Sigmoid colon (tissue), 7 donors: ENCODE measurements around the gene TPBGL. TPM values are rescaled to one million over a fixed set of nuclear protein-coding genes. Genes with fewer than 3 reads are reported as not detected.

ENCODE experiments used
- DNase-seq: peaks from one replicate; pipeline ENCODE4 v3.0.0-alpha.2; 2019
- H3K27ac ChIP-seq, 4 donors: fragments of 200-600 bp; sonication (generic); one replicate each; pipeline ENCODE4 v1.5.1; 2016 to 2019; ENCODE audit warnings: mild to moderate bottlenecking in 1 of 4
- H3K27me3 ChIP-seq, 3 donors: fragments of 200-600 bp; sonication (generic); one replicate each; pipeline ENCODE4 v1.5.1; 2019; ENCODE audit warnings: mild to moderate bottlenecking in 1 of 3
- H3K36me3 ChIP-seq, 4 donors: fragments of 200-600 bp; sonication (generic); one replicate each; pipeline ENCODE4 v1.5.1; 2016 to 2019
- H3K4me1 ChIP-seq, 4 donors: fragments of 200-600 bp; sonication (generic); one replicate each; pipeline ENCODE4 v1.5.1; 2017 to 2019
- H3K4me3 ChIP-seq, 4 donors: fragments of 200-600 bp; sonication (generic); one replicate each; pipeline ENCODE4 v1.5.1; 2017 to 2019; ENCODE audit warnings: mild to moderate bottlenecking in 2 of 4, moderate library complexity in 1 of 4
- H3K9me3 ChIP-seq, 4 donors: fragments of 200-600 bp in 3 of 4; sonication (generic) in 3 of 4; one replicate each; pipeline versions ENCODE4 v1.5.1 to v1.6.1; 2013 to 2019
- EP300 ChIP-seq, 4 donors: sonication (generic); formaldehyde crosslinking; IDR thresholded peaks; one replicate each; pipeline ENCODE4 v1.6.1; 2017; ENCODE audit warnings: antibody characterized with exemption in 4 of 4
- POLR2A ChIP-seq, 2 donors: fragments of 450-650 bp; IDR thresholded peaks; one replicate each; pipeline ENCODE4 v1.6.1; 2016; ENCODE audit warnings: antibody characterized with exemption in 2 of 2, mild to moderate bottlenecking in 2 of 2, moderate library complexity in 2 of 2
- POLR2AphosphoS5 ChIP-seq, 4 donors: sonication (generic); formaldehyde crosslinking; IDR thresholded peaks; one replicate each; pipeline ENCODE4 v1.6.1; 2017; ENCODE audit warnings: antibody characterized with exemption in 4 of 4
- WGBS, 2 donors: extraction: QIAGEN DNeasy Blood & Tissue Kit; methylation state at CpG; one replicate each; pipeline ENCODE4 v1.1.7; 2013; 5-methylcytosine and 5-hydroxymethylcytosine counted together
- intact Hi-C: fragments of 100-400 bp; cut with DNase I; formaldehyde crosslinking; loops from one replicate; pipeline ENCODE4 v1.15.1; 2023
- polyA plus RNA-seq, 3 donors: library from polyadenylated mRNA; stranded (reverse); fragments of 200-250 nt; gene quantifications; one replicate each; pipeline ENCODE4 v1.2.3, GENCODE V29; 2013
- total RNA-seq, 4 donors: library from RNA; depleted of rRNA; stranded (reverse); fragments of >200 nt; gene quantifications; one replicate each; pipeline ENCODE4 v1.1.0, GENCODE V29; 2016
- TF ChIP-seq, protein P1 (sequence below), 4 experiments: fragments of 450-650 bp in 3 of 4; fragments of 200-600 bp in 1 of 4; IDR thresholded peaks; one replicate each; pipeline ENCODE4 v1.5.1; 2016 to 2019; ENCODE audit warnings: antibody characterized with exemption in 4 of 4, mild to moderate bottlenecking in 3 of 4, moderate library complexity in 2 of 4
- donor health status: healthy with polysubstance abuse.
- donor health status: Bipolar disorder and iron deficiency.
- donor health status: healthy.

The TPBGL gene
- total and polyA plus RNA-seq, 7 donors, result 0.28 to 0.68 (median 0.34) TPM; not detected in 3

DNA sequence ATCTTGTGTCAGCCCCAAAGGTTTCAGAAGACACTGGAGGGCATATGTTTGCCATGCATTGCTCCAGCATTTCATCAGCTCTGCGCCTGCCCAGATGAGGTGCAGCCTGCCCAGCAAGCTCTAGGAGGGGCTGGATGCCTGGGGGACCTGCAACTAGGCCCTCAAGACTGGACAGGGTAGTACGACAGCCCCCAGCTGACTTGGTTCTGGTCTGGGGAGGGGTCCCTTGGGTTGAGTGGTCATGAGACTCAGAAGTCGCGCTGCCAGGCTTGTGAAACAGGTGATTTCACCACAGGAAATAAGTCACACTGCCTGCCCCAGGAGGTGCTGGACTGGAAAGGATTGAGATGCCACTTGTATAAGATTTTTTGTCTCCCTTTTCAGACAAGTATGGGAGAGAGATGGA, 23.4 kb downstream of the TPBGL start:
- Histone ChIP-seq H3K4me3 (no peak overlapping the region), H3K36me3 (peaks cover 0 to 38% (median 4%) of the 10 kb centered on the region in 4 donors), H3K4me1 (peaks cover 0 to 8% (median 3%) of the 10 kb centered on the region in 4 donors), H3K27me3 (no peaks in the 10 kb centered on the region), H3K9me3 (no peaks in the 10 kb centered on the region), H3K27ac (peak overlapping the region in 1 of 4 donors; percentile 18)
- no peak for TF ChIP-seq EP300 (IDR thresholded peaks at IDR 0.05)
- TF ChIP-seq POLR2AphosphoS5 (IDR thresholded peaks at IDR 0.05), result peak in 1 of 4 donors; percentile 5
- intact Hi-C loops, result no loop called here
- DNase-seq, result peak; percentile 70
- WGBS, 2 donors, result 59 to 74% methylated on average over 4 of the region's 4 CpGs

DNA sequence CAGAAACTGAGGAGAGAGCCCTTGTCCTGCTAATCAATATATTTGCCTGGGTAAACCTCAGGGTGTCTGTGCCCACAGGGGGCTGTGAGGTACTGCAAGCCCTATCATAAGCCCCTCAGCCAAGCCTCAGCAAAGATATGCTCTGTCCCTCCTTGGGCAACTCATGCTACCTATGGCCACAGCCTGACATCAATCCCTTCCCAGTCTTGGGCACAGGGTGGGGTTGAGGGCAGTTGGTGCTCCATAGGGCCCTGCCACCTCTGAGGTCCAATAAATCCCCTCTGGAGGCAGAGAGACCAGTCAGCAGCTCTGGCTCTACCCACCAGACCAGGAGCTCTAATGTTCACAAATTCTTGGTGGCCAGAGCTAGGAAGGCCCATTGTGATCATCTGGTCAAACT, 23.8 kb downstream of the TPBGL start:
- intact Hi-C loops, result no loop called here
- no peaks in the 10 kb centered on the region for H3K27me3 ChIP-seq
- H3K4me3 ChIP-seq, result no peak overlapping the region
- DNase-seq, result peak; percentile 57
- TF ChIP-seq, protein P1, sequence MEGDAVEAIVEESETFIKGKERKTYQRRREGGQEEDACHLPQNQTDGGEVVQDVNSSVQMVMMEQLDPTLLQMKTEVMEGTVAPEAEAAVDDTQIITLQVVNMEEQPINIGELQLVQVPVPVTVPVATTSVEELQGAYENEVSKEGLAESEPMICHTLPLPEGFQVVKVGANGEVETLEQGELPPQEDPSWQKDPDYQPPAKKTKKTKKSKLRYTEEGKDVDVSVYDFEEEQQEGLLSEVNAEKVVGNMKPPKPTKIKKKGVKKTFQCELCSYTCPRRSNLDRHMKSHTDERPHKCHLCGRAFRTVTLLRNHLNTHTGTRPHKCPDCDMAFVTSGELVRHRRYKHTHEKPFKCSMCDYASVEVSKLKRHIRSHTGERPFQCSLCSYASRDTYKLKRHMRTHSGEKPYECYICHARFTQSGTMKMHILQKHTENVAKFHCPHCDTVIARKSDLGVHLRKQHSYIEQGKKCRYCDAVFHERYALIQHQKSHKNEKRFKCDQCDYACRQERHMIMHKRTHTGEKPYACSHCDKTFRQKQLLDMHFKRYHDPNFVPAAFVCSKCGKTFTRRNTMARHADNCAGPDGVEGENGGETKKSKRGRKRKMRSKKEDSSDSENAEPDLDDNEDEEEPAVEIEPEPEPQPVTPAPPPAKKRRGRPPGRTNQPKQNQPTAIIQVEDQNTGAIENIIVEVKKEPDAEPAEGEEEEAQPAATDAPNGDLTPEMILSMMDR (IDR thresholded peaks at IDR 0.05), result no peak
- TF ChIP-seq EP300 (IDR thresholded peaks at IDR 0.05) (no peak), POLR2A (IDR thresholded peaks at IDR 0.05) (no peak), POLR2AphosphoS5 (IDR thresholded peaks at IDR 0.05) (no peak)
- H3K9me3 ChIP-seq, result no peaks in the 10 kb centered on the region
- peaks cover 0 to 8% (median 3%) of the 10 kb centered on the region in 4 donors for H3K4me1 ChIP-seq
- peaks cover 0 to 42% (median 4%) of the 10 kb centered on the region in 4 donors for H3K36me3 ChIP-seq
- peak overlapping the region in 1 of 4 donors; percentile 18 for H3K27ac ChIP-seq

DNA sequence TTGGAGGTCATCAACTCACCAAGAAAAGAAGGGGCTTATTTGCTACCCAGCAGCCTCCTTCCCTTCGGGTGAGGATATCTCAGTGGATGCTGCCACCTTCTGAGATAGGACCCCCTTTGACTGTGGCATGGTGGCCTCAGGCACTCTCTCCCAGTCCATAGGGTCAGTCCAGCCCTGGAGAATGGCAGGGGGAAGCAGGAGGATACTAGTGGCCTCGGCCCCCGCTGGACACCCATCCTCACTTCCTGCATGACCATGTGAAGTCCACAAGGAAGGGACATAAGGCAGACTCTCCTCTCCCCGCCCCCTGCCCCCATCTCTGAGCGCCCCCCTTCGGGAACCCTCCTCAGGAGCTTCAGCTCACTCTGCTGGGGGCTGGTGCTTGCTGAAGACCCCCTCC, 24.4 kb downstream of the TPBGL start:
- peak; percentile 58 for DNase-seq
- H3K27ac ChIP-seq, result peak overlapping the region in 1 of 4 donors; percentile 18
- 86 to 92% methylated on average over 6 of the region's 6 CpGs for WGBS, 2 donors
- no peaks in the 10 kb centered on the region for H3K27me3 ChIP-seq
- H3K9me3 ChIP-seq, result no peaks in the 10 kb centered on the region
- intact Hi-C loops, result no loop called here
- no peak overlapping the region for H3K4me3 ChIP-seq
- H3K36me3 ChIP-seq, result peaks cover 0 to 48% (median 4%) of the 10 kb centered on the region in 4 donors
- TF ChIP-seq, protein P1 (IDR thresholded peaks at IDR 0.05), result no peak
- TF ChIP-seq EP300 (IDR thresholded peaks at IDR 0.05) (no peak), POLR2A (IDR thresholded peaks at IDR 0.05) (no peak)
- peaks cover 0 to 8% (median 3%) of the 10 kb centered on the region in 4 donors for H3K4me1 ChIP-seq

DNA sequence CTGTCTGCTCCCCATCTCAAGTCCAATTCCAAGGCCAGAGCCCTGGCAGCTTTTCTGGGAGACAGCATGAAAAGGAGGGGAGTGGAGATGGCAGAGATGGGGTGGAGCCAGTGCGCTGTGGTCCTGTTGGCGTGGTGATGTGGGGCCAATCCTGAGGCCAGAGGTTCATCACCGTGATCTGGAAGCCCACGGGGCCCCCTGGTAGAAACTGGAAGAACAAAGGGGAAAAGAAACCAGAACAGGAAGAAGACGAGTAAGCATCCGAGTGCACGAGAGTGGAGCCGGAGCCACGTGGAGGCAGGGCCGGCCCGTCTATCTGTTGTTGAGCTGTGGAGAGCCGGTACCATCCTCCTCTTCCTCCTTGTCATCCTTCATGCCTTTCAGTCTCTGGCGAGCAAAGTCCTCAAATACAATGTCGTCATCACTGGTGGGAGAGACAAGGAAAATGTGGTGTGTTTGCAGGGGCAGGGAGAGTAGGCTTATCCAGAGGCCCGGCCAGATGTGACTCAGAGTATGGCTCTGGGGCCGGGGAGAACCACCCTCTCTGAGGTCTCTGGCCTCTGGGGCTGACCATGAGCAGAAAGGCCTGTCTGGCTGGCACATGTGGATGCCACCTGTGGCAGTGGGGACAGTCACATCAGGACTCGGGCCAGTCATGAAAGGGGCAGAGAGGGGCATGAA, 25.4 kb downstream of the TPBGL start:
- Histone ChIP-seq H3K9me3 (no peaks in the 10 kb centered on the region), H3K4me1 (peaks cover 0 to 8% (median under 1%) of the 10 kb centered on the region in 4 donors), H3K27me3 (no peaks in the 10 kb centered on the region), H3K27ac (peak overlapping the region in 1 of 4 donors; percentile 38), H3K36me3 (peaks cover 0 to 58% (median 4%) of the 10 kb centered on the region in 4 donors), H3K4me3 (no peak overlapping the region)
- peak; percentile 67 for DNase-seq
- TF ChIP-seq, protein P1 (IDR thresholded peaks at IDR 0.05), result no peak
- TF ChIP-seq EP300 (IDR thresholded peaks at IDR 0.05), result no peak
- no peak for TF ChIP-seq POLR2A (IDR thresholded peaks at IDR 0.05)
- no peak for TF ChIP-seq POLR2AphosphoS5 (IDR thresholded peaks at IDR 0.05)
- intact Hi-C loops, result no loop called here
- 75 to 82% methylated on average over 17 of the region's 17 CpGs for WGBS, 2 donors

DNA sequence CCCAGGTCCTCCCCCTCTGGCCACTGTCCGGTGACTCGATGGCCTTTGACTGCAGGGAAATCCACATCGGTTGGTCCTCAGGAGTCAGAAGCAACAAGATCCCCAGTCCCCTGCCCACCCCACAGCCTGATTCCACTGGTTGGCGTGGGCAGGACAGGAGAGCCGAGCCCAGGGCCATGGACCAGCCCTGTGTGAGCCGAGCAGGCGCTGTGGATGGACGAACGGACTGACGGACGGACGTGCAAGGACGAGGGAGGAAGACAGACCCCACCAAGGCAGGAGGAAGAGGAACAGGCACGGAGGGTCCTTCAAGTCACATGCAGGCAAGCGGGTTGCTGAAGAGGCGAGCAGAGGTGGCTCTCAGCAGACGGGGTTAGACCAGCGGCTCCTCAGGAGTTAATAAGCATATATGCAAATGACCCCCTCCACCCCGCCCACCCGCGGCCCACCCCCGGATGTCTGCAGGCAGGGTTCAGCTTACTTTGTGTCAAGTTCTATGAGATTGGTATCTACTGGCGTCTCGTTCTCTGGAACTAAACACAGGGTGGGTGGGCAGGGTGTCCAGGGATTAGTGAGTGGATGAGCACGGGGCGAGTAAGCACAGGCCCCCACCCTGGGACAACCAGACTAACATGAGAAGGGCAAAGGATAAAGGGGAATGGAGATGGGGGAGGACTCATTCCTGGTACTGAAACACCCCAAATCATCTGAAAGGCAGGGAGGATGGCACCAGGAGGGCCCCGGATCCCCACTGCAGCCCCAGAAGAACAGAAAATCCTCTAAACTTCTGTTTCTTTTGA, 26.8 kb downstream of the TPBGL start:
- peak; percentile 60 for DNase-seq
- H3K36me3 ChIP-seq, result peaks cover 0 to 70% (median 14%) of the 10 kb centered on the region in 4 donors

More for the DNA sequence above, 26.8 kb downstream of the TPBGL start:
- H3K27me3 ChIP-seq, result no peaks in the 10 kb centered on the region
- H3K9me3 ChIP-seq, result no peaks in the 10 kb centered on the region
- H3K27ac ChIP-seq, result no peak overlapping the region
- intact Hi-C loops, result no loop called here
- no peak overlapping the region for H3K4me3 ChIP-seq
- peaks cover 0 to 8% (median 0%) of the 10 kb centered on the region in 4 donors for H3K4me1 ChIP-seq
- WGBS, 2 donors, result 87 to 90% methylated on average over 27 of the region's 27 CpGs
- TF ChIP-seq EP300 (IDR thresholded peaks at IDR 0.05), result no peak
- TF ChIP-seq POLR2A (IDR thresholded peaks at IDR 0.05), result no peak
- no peak for TF ChIP-seq POLR2AphosphoS5 (IDR thresholded peaks at IDR 0.05)
- TF ChIP-seq, protein P1 (IDR thresholded peaks at IDR 0.05), result no peak
